ENCODE results near the gene SDHA. TPM values are rescaled to one million over a fixed set of nuclear protein-coding genes. Genes with fewer than 3 reads are reported as not detected.
"Not testable (repeated sequence)": the region's sequence is repeated elsewhere in the genome, so short reads cannot be mapped to it uniquely, and the experiment has no call there.

Gene SDHA
- total RNA-seq, 2 experiments from 2014 or later, result 201 TPM

DNA sequence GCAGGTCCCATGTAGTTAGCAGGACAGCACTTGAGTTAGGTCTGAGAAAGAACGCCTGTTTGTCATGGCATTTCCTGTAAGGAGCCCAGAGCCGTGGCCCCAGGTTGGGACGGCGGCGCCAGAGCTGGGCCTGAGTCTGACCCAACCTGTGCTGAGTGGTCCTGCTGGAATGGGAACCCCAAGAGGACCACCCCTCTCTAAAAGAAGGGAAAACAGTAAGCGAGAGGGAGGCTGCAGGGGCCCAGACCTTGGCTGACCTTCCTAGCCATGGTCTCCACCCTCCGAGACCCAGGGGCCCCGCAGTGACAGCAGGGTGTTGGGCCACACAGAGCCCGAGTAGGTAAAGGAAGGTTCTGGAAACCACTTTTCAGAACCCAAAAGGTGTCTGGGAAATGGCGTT is 28.6 kb upstream of the SDHA start:
- Mint-ChIP-seq H3K4me3 (no peak overlapping the region), H3K4me1 (peaks cover 13% of the 10 kb centered on the region), H3K9me3 (ENCODE audit: low read depth) (no peaks in the 10 kb centered on the region), H3K27ac (no peak overlapping the region), H3K27me3 (peaks cover 11% of the 10 kb centered on the region), H3K36me3 (no peaks in the 10 kb centered on the region)
- DNase-seq (no peak), ATAC-seq (no peak)
- CTCF ChIA-PET, result interaction anchor here (1.5 to 2.6 kb wide), 5 partner anchors 12 to 282 kb away, joined by 4 to 21 read pairs (median 6); partner anchors contain the start of genes CCDC127 and SDHA

GRCh38 chr5:189976-190365 is 28.1 kb upstream of the SDHA start:
- no peak for ATAC-seq
- Mint-ChIP-seq H3K4me3 (no peak overlapping the region), H3K9me3 (ENCODE audit: low read depth) (no peaks in the 10 kb centered on the region), H3K27me3 (peaks cover 9% of the 10 kb centered on the region), H3K27ac (no peak overlapping the region), H3K4me1 (peaks cover 13% of the 10 kb centered on the region), H3K36me3 (no peaks in the 10 kb centered on the region)
- CTCF ChIA-PET, result interaction anchor here (1.9 kb wide), 1 partner anchor 17 kb away, joined by 5 read pairs; no protein-coding TSS in a partner anchor
- no peak for DNase-seq

DNA sequence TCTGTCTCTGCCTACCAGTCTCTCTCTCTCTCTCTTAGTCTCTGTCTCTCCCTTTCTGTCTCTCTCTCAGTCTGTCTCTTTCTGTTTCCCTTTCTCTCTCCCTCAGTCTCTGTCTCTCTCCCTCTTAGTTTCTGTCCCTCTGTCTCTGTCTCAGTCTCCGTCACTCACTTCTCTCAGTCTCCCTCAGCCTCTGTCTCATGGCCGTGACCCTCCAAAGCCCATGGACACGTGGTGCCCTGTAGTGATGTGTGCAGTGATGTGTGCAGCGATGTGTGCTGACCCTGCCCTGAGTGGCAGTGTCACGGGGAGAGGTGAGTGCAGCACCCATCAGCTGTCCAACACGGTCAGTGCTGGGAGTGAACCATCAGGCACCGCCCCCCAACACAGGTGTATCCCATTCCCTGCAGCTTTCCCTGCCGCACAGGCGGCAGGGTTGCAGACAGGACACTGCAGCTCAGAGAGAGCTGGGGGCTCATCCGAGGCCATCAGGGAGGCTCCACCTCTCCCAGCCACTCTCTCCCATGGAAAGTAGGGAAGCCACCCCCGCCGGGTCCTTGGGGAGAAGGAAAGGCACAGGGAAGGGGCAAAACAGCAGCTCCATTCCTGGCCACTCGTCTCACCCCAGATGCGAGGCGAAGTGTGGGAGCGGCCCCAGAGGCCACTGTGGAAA is 27.6 kb upstream of the SDHA start:
- Mint-ChIP-seq H3K27me3 (peaks cover 9% of the 10 kb centered on the region), H3K27ac (no peak overlapping the region), H3K4me1 (peaks cover 13% of the 10 kb centered on the region), H3K36me3 (no peaks in the 10 kb centered on the region), H3K4me3 (no peak overlapping the region), H3K9me3 (ENCODE audit: low read depth) (no peaks in the 10 kb centered on the region)
- ATAC-seq, result no peak
- CTCF ChIA-PET, result interaction anchor here (1.1 kb wide), 1 partner anchor 235 kb away, joined by 3 read pairs; no protein-coding TSS in a partner anchor
- DNase-seq, result no peak

- no peak for DNase-seq
- ATAC-seq, result no peak
- H3K4me3 Mint-ChIP-seq, result no peak within 1 kb of the TSS
- CTCF ChIA-PET, result interaction anchor here (1.1 kb wide), 1 partner anchor 235 kb away, joined by 3 read pairs; no protein-coding TSS in a partner anchor
- H3K27ac Mint-ChIP-seq, result no peak within 1 kb of the TSS
- peaks cover 13% of the 10 kb centered on the region for H3K4me1 Mint-ChIP-seq
- H3K36me3 Mint-ChIP-seq, result no peaks in the 10 kb centered on the region
- peaks cover 9% of the 10 kb centered on the region for H3K27me3 Mint-ChIP-seq
- no peaks in the 10 kb centered on the region for H3K9me3 Mint-ChIP-seq (ENCODE audit: low read depth)
Observed at GRCh38 chr5:191036-191948, 26.8 kb upstream of the SDHA start, which contains the start of gene LRRC14B. LRRC14B (plus strand) TSS chr5:191495; CDS start chr5:191539, 44 bp downstream.

DNA sequence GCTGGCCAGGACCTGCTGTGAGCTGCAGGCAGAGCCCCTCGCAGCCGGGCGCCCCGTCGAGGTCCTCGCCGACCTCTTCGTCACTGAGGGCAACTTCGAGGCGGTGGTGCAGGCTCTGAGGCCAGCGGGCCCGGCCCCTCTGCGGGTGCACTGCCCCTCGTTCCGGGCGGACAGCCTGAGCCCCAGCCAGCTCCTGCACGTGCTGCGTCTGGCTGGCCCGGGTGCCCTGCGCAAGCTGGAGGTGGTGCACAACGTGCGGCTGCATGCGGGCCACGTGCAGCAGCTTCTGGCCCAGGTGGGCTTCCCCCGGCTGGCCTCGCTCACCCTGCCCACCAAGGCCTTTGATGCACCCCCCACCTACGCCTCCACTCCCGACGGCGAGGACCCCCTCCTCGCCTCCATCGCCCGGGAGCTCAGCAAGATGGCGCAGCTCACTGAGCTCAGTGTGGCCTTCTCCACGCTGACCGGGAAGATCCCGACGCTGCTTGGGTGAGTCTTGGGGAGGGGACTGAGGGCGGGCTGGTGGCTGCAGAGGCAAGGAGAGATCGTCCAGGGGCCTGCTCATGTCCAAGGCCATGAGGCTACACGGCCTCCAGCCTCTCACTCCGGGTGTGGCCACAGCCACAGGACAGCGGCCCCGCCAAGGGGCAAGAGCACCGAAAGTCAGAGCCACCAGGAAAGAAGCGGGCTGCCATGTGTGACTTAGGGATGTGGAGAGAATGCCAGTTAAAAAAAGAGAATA is 26.0 kb upstream of the SDHA start:
- no peak overlapping the region for H3K27ac Mint-ChIP-seq
- no peak overlapping the region for H3K4me3 Mint-ChIP-seq
- DNase-seq (no peak), ATAC-seq (no peak)
- peaks cover 9% of the 10 kb centered on the region for H3K27me3 Mint-ChIP-seq
- CTCF ChIA-PET, result no interaction called here
- peaks cover 13% of the 10 kb centered on the region for H3K4me1 Mint-ChIP-seq
- H3K36me3 Mint-ChIP-seq, result no peaks in the 10 kb centered on the region
- no peaks in the 10 kb centered on the region for H3K9me3 Mint-ChIP-seq (ENCODE audit: low read depth)

- H3K36me3 Mint-ChIP-seq, result no peaks in the 10 kb centered on the region
- ATAC-seq, result no peak
- DNase-seq, result no peak
- H3K4me3 Mint-ChIP-seq, result no peak overlapping the region
- CTCF ChIA-PET, result no interaction called here
- peaks cover 9% of the 10 kb centered on the region for H3K27me3 Mint-ChIP-seq
- peaks cover 13% of the 10 kb centered on the region for H3K4me1 Mint-ChIP-seq
- H3K9me3 Mint-ChIP-seq (ENCODE audit: low read depth), result no peaks in the 10 kb centered on the region
- H3K27ac Mint-ChIP-seq, result no peak overlapping the region
Observed at GRCh38 chr5:192691-192969, 25.5 kb upstream of the SDHA start.

- no peak for ATAC-seq
- Mint-ChIP-seq H3K27me3 (peaks cover 9% of the 10 kb centered on the region), H3K27ac (no peak overlapping the region), H3K9me3 (ENCODE audit: low read depth) (no peaks in the 10 kb centered on the region), H3K36me3 (no peaks in the 10 kb centered on the region), H3K4me3 (no peak overlapping the region), H3K4me1 (peaks cover 12% of the 10 kb centered on the region)
- CTCF ChIA-PET, result no interaction called here
- no peak for DNase-seq
Observed at GRCh38 chr5:192970-193831, 24.9 kb upstream of the SDHA start.

DNA sequence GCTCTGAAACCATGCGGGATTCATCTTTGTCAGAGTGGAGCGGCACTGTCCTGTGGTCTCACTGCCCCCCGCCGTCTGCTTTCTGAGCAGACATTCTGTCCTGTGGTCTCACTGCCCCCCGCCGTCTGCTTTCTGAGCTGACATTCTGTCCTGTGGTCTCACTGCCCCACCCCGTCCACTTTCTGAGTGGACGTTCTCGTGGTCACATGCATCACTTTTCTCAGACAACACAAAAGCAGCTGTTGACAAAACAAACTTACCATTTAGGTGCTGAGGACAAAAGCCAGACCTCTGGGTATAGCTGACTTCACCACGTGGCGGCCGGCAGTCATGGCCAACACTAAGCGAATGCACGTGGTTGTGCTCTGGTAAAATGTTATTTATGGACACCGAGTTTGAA is 24.0 kb upstream of the SDHA start:
- ATAC-seq (no peak), DNase-seq (no peak)
- CTCF ChIA-PET, result no interaction called here
- Mint-ChIP-seq H3K27ac (no peak overlapping the region), H3K4me1 (peaks cover 3% of the 10 kb centered on the region), H3K27me3 (peaks cover 9% of the 10 kb centered on the region), H3K9me3 (ENCODE audit: low read depth) (no peaks in the 10 kb centered on the region), H3K4me3 (no peak overlapping the region), H3K36me3 (no peaks in the 10 kb centered on the region)

DNA sequence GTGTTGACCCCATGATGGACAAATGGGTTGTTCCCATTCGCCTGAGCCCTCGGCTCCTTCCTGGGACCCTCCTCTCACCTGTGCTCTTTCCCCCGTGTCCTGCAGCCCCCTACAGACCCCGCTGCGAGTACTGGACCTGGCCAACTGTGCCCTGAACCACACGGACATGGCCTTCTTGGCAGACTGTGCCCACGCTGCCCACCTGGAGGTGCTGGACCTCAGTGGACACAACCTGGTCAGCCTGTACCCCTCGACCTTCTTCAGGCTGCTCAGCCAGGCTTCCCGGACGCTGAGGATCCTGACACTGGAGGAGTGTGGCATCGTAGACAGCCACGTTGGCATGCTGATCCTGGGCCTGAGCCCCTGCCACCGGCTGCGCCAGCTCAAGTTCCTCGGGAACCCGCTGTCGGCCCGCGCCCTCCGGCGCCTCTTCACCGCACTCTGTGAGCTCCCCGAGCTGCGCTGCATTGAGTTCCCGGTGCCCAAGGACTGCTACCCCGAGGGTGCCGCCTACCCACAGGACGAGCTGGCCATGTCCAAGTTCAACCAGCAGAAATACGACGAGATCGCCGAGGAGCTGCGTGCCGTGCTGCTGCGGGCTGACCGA is 23.4 kb upstream of the SDHA start:
- H3K4me1 Mint-ChIP-seq, result peaks cover 3% of the 10 kb centered on the region
- DNase-seq (no peak), ATAC-seq (no peak)
- CTCF ChIA-PET, result no interaction called here
- no peaks in the 10 kb centered on the region for H3K36me3 Mint-ChIP-seq
- H3K4me3 Mint-ChIP-seq, result no peak overlapping the region
- no peak overlapping the region for H3K27ac Mint-ChIP-seq
- peaks cover 9% of the 10 kb centered on the region for H3K27me3 Mint-ChIP-seq
- no peaks in the 10 kb centered on the region for H3K9me3 Mint-ChIP-seq (ENCODE audit: low read depth)

GRCh38 chr5:195401-196160 is 22.5 kb upstream of the SDHA start:
- Mint-ChIP-seq H3K27me3 (peaks cover 4% of the 10 kb centered on the region), H3K9me3 (ENCODE audit: low read depth) (no peaks in the 10 kb centered on the region), H3K27ac (no peak overlapping the region), H3K4me1 (no peaks in the 10 kb centered on the region), H3K4me3 (no peak overlapping the region), H3K36me3 (no peaks in the 10 kb centered on the region)
- DNase-seq (no peak), ATAC-seq (no peak)
- CTCF ChIA-PET, result no interaction called here

- Mint-ChIP-seq H3K27me3 (no peaks in the 10 kb centered on the region), H3K4me3 (no peak overlapping the region), H3K4me1 (no peaks in the 10 kb centered on the region), H3K36me3 (no peaks in the 10 kb centered on the region), H3K27ac (no peak overlapping the region), H3K9me3 (ENCODE audit: low read depth) (no peaks in the 10 kb centered on the region)
- ATAC-seq, result no peak
- CTCF ChIA-PET, result no interaction called here
- DNase-seq, result no peak
Observed at GRCh38 chr5:196350-196749, 21.8 kb upstream of the SDHA start.

GRCh38 chr5:197031-197430 is 21.1 kb upstream of the SDHA start:
- H3K4me3 Mint-ChIP-seq; CTCF ChIA-PET; H3K36me3 Mint-ChIP-seq; H3K4me1 Mint-ChIP-seq; H3K27ac Mint-ChIP-seq; DNase-seq; ATAC-seq; H3K9me3 Mint-ChIP-seq (ENCODE audit: low read depth); H3K27me3 Mint-ChIP-seq: not testable (repeated sequence)

Measured in activated CD8-positive, alpha-beta memory T cell treated with anti-CD3 and anti-CD28 coated beads, Interleukin-2, amount 10 ng/mL, durations not matched to agents 7 days and 5 days (primary cell).